ENCODE measurements around the gene RAB39A. TPM values are rescaled to one million over a fixed set of nuclear protein-coding genes. Genes with fewer than 3 reads are reported as not detected.
"Not testable (repeated sequence)": the region's sequence is repeated elsewhere in the genome, so short reads cannot be mapped to it uniquely, and the experiment has no call there.

The RAB39A gene
- polyA plus RNA-seq (ENCODE audit: insufficient read length in 12 of 12) = 1 to 10 TPM in 1 of 12 donors, under 1 TPM in 9, not detected in 2; 0.23 to 1.5 (median 0.43) TPM
- long read RNA-seq, donor 1, partial matches to known transcripts = 0 of 1 reads
- long read RNA-seq, donor 1, other reads (novel, unspliced or antisense) = 0 of 1 reads
- long read RNA-seq, donor 2 = 0 reads
- long read RNA-seq, donor 3 = 0 reads
- long read RNA-seq, donor 4 = 0 reads
- long read RNA-seq, donor 5 = 0 reads
- long read RNA-seq, donor 6 = 0 reads
- long read RNA-seq, donor 7 = 0 reads
- long read RNA-seq, donor 8 = 0 reads
- long read RNA-seq, donor 9 = 0 reads
- long read RNA-seq, donor 10 = 0 reads
- long read RNA-seq, donor 11 = 0 reads

DNA sequence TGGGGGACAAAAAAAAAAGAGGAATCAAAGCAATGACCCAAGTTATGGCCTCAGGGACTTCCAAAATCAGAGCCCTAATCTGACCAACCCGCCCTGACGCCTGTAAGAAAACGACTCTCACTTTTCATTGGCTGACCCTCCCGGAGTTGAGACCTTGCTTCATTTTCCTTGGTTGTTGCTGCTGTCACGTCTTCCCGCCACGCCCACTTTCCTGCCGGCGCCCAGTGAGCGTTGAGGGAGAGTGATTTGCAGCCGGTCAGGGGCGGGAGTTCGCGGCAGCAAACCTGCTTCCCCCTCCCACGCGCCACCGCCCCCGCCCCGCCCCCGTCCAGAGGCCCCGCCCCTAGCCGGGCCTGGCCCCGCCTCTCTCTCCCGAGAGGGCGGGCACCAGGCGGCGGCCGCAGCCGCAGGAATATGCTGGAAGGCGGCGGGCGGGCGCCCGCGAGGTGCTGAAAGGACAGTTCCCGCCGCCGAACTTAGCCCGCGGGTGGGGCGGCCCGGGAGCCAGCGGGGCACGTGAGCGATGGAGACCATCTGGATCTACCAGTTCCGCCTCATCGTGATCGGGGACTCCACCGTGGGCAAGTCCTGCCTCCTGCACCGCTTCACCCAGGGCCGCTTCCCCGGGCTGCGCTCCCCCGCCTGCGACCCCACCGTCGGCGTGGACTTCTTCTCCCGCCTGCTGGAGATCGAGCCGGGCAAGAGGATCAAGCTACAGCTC lies at the start of gene RAB39A:
TSS of gene RAB39A (plus strand) at position 403 of the 721 bp plus-strand sequence. CDS start at position 524, 121 bp downstream.
- DNase-seq = peak; percentile 59

GRCh38 chr11:107881471-107881870 lies 46.8 kb upstream of the RAB39A start:
- not testable (repeated sequence) for DNase-seq

- DNase-seq = no peak
Measured at GRCh38 chr11:107882095-107882820, 46.0 kb upstream of the RAB39A start.

GRCh38 chr11:107898270-107898669 lies 30.0 kb upstream of the RAB39A start:
- peak; percentile 15 for DNase-seq

DNA sequence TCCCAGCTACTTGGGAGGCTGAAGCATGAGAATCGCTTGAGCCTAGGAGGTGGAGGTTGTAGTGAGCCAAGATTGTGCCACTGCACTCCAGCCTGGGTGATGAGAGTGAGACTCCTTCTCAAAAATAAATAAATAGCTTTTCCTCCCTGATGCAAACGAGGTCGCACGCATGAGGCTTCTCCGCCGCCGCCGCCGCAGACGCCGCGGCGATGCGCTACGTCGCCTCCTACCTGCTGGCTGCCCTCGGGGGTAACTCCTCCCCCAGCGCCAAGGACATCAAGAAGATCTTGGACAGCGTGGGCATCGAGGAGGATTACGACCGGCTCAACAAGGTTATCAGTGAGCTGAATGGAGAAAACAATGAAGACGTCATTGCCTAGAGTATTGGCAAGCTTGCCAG lies 20.0 kb upstream of the RAB39A start:
- no peak for DNase-seq

GRCh38 chr11:107912415-107912814 lies 15.8 kb upstream of the RAB39A start:
- DNase-seq = not testable (repeated sequence)

DNA sequence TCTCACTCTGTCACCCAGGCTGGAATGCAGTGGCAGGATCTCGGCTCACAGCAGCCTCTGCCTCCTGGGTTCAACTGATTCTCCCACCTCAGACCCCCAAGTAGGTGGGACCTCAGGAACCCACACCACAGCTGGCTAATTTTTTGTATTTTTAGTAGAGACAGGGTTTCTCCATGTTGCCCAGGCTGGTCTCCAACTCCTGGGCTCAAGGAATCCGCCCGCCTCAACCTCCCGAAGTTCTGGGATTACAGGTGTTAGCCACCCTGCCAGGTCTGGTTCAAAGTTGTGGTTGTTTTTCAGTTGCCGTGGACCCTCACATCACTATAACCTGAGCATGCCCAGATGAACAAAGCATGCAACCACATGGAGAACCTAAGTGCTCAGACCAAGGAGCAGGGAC lies 13.0 kb upstream of the RAB39A start:
- no peak for DNase-seq

GRCh38 chr11:107916671-107917241 lies 11.5 kb upstream of the RAB39A start:
- DNase-seq = no peak

DNA sequence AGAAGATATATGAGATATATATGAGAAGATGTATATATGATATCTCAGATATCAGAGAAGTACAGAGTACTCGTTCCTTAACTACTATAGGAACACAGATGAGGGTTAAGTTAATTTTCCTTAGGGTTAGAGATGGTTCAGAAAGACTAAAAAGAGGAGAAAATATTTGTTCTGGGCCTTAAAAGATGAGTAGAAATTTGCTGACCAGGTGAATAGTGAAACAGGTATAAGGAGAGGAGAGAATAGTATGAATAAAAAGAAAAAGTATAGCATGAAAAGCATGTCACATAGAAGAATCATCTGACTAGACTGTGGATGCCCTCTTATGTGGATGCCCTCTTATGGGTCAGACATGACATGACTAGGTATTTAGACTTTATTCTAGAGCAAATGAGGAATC lies 6.3 kb upstream of the RAB39A start:
- DNase-seq = no peak

GRCh38 chr11:107923519-107923918 lies 4.7 kb upstream of the RAB39A start:
- not testable (repeated sequence) for DNase-seq

GRCh38 chr11:107924306-107924705 lies 3.9 kb upstream of the RAB39A start:
- DNase-seq = no peak

DNA sequence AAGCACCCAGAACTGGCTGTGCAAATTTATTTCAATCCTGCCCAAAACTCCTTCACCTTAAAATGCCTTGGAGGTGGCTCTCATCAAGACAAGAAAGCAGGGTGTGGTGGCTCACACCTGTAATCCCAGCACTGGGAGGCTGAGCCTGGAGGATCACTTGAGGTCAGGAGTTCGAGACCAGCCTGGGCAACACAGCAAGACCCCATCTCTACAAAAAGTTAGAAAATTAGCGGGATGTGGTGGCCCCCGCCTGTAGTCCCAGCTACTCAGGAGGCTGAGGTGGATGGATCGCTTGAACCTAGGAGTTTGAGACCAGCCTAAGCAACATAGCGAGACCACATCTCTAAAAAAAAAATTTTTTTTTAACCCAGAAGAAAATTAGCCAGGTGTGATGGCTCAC lies 689 bp upstream of the RAB39A start:
- DNase-seq = no peak

DNA sequence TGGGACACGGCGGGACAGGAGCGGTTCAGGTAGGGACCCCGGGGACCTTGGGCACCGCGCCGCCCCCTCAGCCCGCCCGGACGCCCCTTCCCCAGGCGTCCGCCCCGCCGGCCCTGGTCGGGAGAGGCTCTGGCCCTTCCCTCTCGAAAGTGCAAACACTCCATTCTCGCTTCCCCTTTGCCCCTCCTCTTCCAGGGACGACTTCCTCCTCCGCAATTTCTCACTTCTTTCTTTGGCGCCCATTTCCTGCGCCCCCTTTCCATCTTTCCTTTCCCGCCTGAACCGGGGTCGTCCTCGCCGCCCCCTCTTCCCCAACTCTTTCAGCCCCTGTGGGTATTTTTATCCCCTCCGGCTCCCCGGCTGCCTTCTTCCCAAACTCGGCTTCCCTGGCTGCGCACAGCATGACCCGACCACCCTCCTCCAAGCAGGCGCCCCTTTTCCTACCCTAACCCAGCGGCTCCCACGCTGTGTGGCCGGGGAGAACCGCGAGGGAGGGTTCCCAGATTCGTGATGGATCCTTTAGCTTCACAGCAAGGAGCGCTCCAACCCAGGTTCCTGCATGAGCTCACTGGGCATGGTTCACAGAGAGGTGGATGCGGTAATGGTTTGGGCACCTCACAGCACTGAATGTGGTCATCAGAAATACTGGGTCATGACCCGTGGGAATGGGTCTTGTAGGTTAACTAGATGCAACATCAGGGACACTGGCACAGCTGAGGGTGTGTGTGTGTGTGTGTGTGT lies 689 bp downstream of the RAB39A start:
- DNase-seq = no peak

GRCh38 chr11:107929611-107930200 lies 1.5 kb downstream of the RAB39A start:
- no peak for DNase-seq

- no peak for DNase-seq
Measured at GRCh38 chr11:107931206-107931605, 3.0 kb downstream of the RAB39A start.

GRCh38 chr11:107947904-107948303 lies 19.7 kb downstream of the RAB39A start:
- DNase-seq = no peak

DNA sequence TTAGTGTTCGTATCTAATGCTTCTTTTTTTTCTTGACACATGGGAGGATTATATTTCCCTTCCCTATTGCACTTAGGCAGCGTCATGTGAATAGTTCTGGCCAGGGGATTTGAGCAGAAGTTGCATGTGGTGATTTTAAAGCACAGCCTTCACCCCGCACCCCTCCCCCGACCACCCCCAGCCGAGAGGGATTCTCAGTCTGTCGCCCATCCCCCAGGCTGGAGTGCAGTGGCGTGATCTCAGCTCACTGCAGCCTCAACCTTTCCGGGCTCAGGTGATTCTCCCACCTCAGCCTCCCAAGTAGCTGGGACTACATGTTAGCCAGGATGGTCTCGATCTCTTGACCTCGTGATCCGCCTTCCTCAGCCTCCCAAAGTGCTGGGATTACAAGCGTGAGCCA lies 20.1 kb downstream of the RAB39A start:
- DNase-seq = not testable (repeated sequence)

- no peak for DNase-seq
Measured at GRCh38 chr11:107951155-107951554, 22.9 kb downstream of the RAB39A start.

- no peak for DNase-seq
Measured at GRCh38 chr11:107953446-107953845, 25.2 kb downstream of the RAB39A start.

DNA sequence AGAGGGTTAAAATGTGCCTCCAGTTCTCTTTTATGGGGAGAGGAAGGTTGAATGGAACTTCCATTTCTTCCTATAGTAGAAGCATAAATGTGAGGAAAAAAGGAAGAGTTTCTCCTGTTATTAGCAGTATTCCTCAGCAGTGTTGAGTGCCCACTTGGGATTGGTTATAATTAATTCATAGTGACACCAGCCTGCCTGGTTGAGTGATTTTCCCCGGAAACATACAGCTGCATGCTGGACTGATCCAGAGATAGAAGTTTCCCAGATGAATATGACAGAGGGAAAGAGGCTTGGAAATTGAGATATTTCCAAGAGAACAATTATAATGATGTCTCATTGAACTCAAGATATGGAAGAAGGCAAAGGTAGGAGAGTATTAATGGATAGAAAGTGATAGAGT lies 28.3 kb downstream of the RAB39A start:
- no peak for DNase-seq

GRCh38 chr11:107957109-107957588 lies 28.9 kb downstream of the RAB39A start:
- DNase-seq = peak; percentile 7
